Measurements from ENCODE around the gene TBC1D19.

TBC1D19 gene

GRCh38 chr4:26732356-26732755 is 148.5 kb downstream of the TBC1D19 start:
- in situ Hi-C loops (cut with HindIII; ENCODE audit: low pct_unique_long_range_greater_than_20kb, low sequenced_read_pairs) = no loop called here
- no peak for TF ChIP-seq JUND (IDR thresholded peaks at IDR 0.05; ENCODE audit: low read depth)

GRCh38 chr4:26736621-26737020 is 152.7 kb downstream of the TBC1D19 start:
- in situ Hi-C loops (cut with HindIII; ENCODE audit: low pct_unique_long_range_greater_than_20kb, low sequenced_read_pairs) = no loop called here
- TF ChIP-seq JUND (IDR thresholded peaks at IDR 0.05; ENCODE audit: low read depth) = no peak
- peak in 1 of 2 experiments; percentile 1 for DNase-seq (ENCODE audit: low read depth in 1 of 2, low spot score in 1 of 2)

More at GRCh38 chr4:26732356-26732755, 148.5 kb downstream of the TBC1D19 start:
- DNase-seq (ENCODE audit: low read depth in 1 of 2, low spot score in 1 of 2) = no peak

DNA sequence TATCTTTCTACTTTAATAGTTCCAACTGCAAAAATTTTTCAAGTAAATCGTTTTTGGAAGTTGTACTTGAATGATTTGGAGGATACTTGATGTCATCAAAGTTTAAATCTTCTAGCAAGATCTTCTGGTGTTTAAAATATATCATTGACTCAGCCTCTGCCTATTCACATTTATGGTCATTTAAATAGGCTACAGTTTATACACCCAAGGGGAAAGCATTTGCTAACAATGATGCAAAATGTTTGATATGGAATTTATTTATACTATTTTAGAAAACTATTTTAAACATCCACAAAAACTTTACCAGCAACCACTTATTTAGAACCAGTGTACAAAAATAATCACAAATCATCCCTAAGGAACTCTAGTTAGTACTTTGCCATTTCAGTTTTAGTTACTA is 153.5 kb downstream of the TBC1D19 start:
- in situ Hi-C loops (cut with HindIII; ENCODE audit: low pct_unique_long_range_greater_than_20kb, low sequenced_read_pairs) = no loop called here
- no peak for DNase-seq (ENCODE audit: low read depth in 1 of 2, low spot score in 1 of 2)
- no peak for TF ChIP-seq JUND (IDR thresholded peaks at IDR 0.05; ENCODE audit: low read depth)

GRCh38 chr4:26741491-26741871 is 157.6 kb downstream of the TBC1D19 start:
- no peak for TF ChIP-seq JUND (IDR thresholded peaks at IDR 0.05; ENCODE audit: low read depth)
- DNase-seq (ENCODE audit: low read depth in 1 of 2, low spot score in 1 of 2) = no peak
- in situ Hi-C loops (cut with HindIII; ENCODE audit: low pct_unique_long_range_greater_than_20kb, low sequenced_read_pairs) = no loop called here

DNA sequence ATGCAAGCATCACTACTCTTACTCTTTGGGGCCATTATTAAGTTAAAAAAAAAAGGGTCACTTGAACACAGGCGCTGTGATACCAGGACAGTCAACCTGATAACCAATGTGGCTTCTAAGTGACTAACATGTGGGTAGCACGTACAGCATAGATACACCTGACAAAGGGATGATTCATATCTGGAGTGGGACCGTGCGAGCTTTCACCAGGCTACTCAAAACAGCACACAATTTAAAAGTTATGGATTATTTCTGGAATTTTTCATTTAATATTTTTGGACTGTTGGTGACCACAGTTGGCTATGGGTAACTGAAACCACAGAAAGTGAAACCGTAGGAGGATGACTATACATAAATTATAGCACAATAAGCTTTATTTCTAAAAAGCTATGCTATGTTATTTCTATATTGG is 162.9 kb downstream of the TBC1D19 start:
- in situ Hi-C loops (cut with HindIII; ENCODE audit: low pct_unique_long_range_greater_than_20kb, low sequenced_read_pairs) = no loop called here
- no peak for TF ChIP-seq JUND (IDR thresholded peaks at IDR 0.05; ENCODE audit: low read depth)
- no peak for DNase-seq (ENCODE audit: low read depth in 1 of 2, low spot score in 1 of 2)

- TF ChIP-seq JUND (IDR thresholded peaks at IDR 0.05; ENCODE audit: low read depth) = no peak
- in situ Hi-C loops (cut with HindIII; ENCODE audit: low pct_unique_long_range_greater_than_20kb, low sequenced_read_pairs) = no loop called here
- no peak for DNase-seq (ENCODE audit: low read depth in 1 of 2, low spot score in 1 of 2)
These were observed 164.9 kb downstream of the TBC1D19 start for GRCh38 chr4:26748811-26749210.

DNA sequence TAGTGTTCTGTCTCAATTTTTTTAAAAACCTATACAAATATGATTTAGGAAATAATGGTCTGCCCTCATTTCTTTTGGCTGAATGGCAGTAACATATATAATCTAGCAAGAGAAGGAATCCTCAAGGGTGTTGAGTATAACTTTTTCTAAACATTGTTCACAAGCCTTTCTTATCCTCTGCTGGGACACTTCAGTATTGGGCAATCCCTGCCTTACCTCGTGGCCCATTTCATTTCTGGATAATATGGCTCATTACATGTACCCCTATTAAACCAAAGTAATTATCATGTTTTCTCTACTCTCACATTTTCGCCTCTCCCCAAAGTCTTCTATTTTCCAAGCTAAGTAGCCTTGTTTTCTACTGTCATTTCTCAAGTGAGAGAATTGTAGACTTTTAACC is 166.0 kb downstream of the TBC1D19 start:
- DNase-seq (ENCODE audit: low read depth in 1 of 2, low spot score in 1 of 2) = no peak
- in situ Hi-C loops (cut with HindIII; ENCODE audit: low pct_unique_long_range_greater_than_20kb, low sequenced_read_pairs) = no loop called here
- TF ChIP-seq JUND (IDR thresholded peaks at IDR 0.05; ENCODE audit: low read depth) = no peak

- DNase-seq (ENCODE audit: low read depth in 1 of 2, low spot score in 1 of 2) = peak in 1 of 2 experiments; percentile 6
- in situ Hi-C loops (cut with HindIII; ENCODE audit: low pct_unique_long_range_greater_than_20kb, low sequenced_read_pairs) = no loop called here
- TF ChIP-seq JUND (IDR thresholded peaks at IDR 0.05; ENCODE audit: low read depth) = no peak
These were observed 167.1 kb downstream of the TBC1D19 start for GRCh38 chr4:26751004-26751403.

- TF ChIP-seq JUND (IDR thresholded peaks at IDR 0.05; ENCODE audit: low read depth) = no peak
- DNase-seq (ENCODE audit: low read depth in 1 of 2, low spot score in 1 of 2) = no peak
- in situ Hi-C loops (cut with HindIII; ENCODE audit: low pct_unique_long_range_greater_than_20kb, low sequenced_read_pairs) = no loop called here
These were observed 168.0 kb downstream of the TBC1D19 start for GRCh38 chr4:26751838-26752237.

DNA sequence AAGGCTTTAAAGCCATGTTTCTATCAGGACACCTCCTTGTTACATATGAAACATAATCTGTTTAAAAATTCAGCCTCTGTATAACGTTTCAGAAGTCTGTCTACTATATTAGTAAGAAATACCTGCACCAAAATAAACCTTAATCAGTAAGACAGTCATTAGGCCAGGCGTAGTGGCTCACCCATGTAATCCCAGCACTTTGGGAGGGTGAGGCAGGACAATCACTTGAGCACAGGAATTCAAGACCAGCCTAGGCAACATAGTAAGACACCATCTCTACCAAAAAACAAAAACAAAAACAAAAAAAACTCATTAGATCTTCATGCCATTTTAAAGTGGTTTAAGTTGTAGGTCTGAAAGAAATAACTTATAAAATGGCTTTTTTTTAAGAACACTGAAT is 169.3 kb downstream of the TBC1D19 start:
- TF ChIP-seq JUND (IDR thresholded peaks at IDR 0.05; ENCODE audit: low read depth) = no peak
- no peak for DNase-seq (ENCODE audit: low read depth in 1 of 2, low spot score in 1 of 2)
- in situ Hi-C loops (cut with HindIII; ENCODE audit: low pct_unique_long_range_greater_than_20kb, low sequenced_read_pairs) = no loop called here

DNA sequence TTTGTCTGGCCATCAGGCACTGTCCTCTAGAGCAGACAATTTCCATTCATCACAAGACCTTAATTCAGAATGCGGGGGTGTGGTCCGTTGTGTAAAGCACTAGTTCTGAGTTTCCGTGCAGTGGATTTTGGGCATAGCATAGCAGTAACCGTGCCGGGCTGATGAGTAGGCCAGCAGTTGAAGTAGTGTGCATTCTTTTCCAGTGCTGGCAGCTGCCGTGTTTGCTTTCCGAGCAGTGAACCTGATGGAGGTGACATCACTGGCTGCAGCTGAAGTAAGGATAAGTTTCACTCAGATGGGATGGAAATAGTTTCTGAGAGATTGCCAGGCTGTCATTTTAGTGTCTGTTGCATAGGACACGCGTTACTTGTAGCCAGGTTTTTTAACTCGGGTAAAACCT is 169.7 kb downstream of the TBC1D19 start:
- no peak for TF ChIP-seq JUND (IDR thresholded peaks at IDR 0.05; ENCODE audit: low read depth)
- DNase-seq (ENCODE audit: low read depth in 1 of 2, low spot score in 1 of 2) = peak in 1 of 2 experiments; percentile 0
- in situ Hi-C loops (cut with HindIII; ENCODE audit: low pct_unique_long_range_greater_than_20kb, low sequenced_read_pairs) = no loop called here

GRCh38 chr4:26757751-26758150 is 173.9 kb downstream of the TBC1D19 start:
- no peak for DNase-seq (ENCODE audit: low read depth in 1 of 2, low spot score in 1 of 2)
- in situ Hi-C loops (cut with HindIII; ENCODE audit: low pct_unique_long_range_greater_than_20kb, low sequenced_read_pairs) = no loop called here
- no peak for TF ChIP-seq JUND (IDR thresholded peaks at IDR 0.05; ENCODE audit: low read depth)

GRCh38 chr4:26758899-26759298 is 175.0 kb downstream of the TBC1D19 start:
- no peak for TF ChIP-seq JUND (IDR thresholded peaks at IDR 0.05; ENCODE audit: low read depth)
- peak in 1 of 2 experiments; percentile 0 for DNase-seq (ENCODE audit: low read depth in 1 of 2, low spot score in 1 of 2)
- in situ Hi-C loops (cut with HindIII; ENCODE audit: low pct_unique_long_range_greater_than_20kb, low sequenced_read_pairs) = no loop called here

DNA sequence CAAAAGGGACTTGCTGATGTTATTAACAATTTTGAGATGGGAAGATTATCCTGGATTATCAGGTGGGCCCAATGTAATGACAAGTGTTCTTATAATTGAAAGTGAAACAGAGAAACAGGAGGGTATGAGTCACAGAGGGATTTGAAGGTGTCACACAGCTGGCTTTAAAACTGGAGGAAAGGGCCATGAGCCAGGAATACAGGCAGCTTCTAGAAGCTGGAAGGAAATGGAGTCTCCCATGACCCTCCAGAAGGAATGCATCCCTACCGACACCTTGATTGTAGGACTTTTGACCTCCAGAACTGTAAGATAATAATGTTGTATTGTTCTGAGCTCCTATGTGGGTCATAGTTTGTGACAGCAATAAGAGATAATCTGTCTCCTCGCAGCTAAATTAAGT is 178.8 kb downstream of the TBC1D19 start:
- in situ Hi-C loops (cut with HindIII; ENCODE audit: low pct_unique_long_range_greater_than_20kb, low sequenced_read_pairs) = no loop called here
- no peak for TF ChIP-seq JUND (IDR thresholded peaks at IDR 0.05; ENCODE audit: low read depth)
- no peak for DNase-seq (ENCODE audit: low read depth in 1 of 2, low spot score in 1 of 2)

Measured in T47D (cell line).